Measurements from ENCODE around the gene ENO4.

Gene ENO4

GRCh38 chr10:116915340-116915739 lies 66.0 kb downstream of the ENO4 start:
- DNase-seq (ENCODE audit: low spot score), result no peak

GRCh38 chr10:116917481-116917880 lies 68.2 kb downstream of the ENO4 start:
- no peak for DNase-seq (ENCODE audit: low spot score)

GRCh38 chr10:116918583-116918982 lies 69.3 kb downstream of the ENO4 start:
- DNase-seq (ENCODE audit: low spot score), result no peak

DNA sequence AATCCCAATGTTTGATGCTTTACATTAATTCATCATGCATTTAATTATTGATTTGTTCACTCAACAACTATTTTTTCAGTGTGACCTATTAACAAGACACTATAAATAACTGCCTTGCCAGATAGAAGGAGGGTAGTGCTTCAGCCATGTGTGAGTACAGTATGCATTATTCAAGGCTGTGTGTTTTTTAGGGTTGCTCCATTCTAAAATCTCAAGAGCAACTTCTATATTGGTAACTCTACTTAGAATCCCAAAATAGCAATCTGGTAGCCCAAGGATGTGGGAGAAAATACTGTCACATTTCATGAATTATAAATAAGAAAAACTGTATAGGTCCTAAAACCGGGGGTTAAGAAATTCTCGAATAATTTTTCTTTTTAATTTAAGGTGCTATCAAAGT lies 69.9 kb downstream of the ENO4 start:
- DNase-seq (ENCODE audit: low spot score), result no peak

DNA sequence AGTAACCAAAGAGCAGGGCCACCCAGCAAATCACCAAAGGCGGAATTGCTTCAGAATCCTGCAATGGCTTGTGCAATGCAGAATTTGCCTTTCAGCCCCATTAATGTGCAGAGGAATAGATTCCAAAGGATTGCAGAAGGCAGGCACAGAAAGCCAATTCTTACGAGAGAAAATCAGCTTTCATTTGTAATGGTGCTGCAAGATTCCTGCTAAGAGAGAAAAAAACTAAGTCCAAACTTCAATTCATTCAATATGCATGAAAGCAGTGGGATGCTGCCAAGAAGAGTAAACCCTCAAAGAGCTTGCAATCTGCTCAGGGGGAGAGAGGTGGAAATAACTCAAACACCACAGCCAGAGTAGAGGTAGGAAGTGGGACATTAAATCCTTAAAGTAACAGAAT lies 70.4 kb downstream of the ENO4 start:
- DNase-seq (ENCODE audit: low spot score), result no peak

DNA sequence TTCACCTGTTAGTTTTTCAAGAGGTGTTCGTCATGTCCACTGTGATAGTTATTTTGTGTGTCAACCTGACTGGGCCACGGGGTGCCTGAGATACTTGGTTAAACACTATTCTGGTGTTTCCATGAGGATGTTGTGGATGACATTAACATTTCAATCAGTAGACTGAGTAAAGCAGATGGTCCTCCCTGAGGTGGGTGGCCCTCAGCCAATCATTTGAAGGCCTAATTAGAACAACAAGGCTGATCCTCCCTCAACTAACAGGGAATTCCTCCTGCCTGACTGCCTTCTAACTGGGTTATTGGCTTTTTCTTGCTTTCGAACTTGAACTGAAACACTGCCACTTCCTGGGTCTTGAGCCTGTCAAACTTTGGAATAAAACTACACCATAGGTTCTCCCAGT lies 75.8 kb downstream of the ENO4 start:
- DNase-seq (ENCODE audit: low spot score), result no peak

DNA sequence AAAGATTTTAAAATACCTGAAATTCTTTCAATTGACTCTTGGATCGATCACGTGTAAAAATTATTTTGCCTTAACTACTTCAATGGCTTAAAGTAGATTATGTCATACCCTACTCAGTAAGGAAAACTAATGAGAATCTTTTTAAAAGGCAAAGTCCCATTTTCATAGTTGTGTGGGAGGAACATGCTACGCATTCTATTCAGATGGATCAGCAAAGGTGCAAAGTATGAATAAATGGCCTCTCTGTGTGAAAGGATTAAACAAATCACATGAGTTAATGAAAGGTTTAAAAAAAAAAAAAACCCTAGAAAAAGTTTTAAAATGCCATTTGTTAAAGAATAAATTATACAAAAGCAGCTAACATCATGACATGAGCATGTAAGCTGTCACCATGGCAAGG lies 77.1 kb downstream of the ENO4 start:
- no peak for DNase-seq (ENCODE audit: low spot score)

DNA sequence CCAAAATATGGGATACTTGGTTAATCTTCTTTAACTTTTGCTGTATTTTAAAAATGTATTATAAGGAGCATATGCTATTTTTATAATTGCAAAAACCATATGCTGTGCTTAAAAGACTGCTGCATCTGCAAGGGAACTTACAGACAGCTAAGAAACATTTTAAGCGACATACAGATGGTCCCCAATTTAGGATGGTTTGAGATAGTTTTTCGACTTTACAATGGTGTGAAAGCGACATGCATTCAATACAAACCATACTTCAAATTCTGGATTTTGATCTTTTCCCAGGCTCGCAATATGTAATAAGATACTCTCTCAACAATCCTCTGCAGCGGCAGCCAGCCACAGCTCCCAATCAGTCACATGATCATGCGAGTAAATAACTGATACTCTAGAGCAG lies 82.5 kb downstream of the ENO4 start:
- DNase-seq (ENCODE audit: low spot score), result no peak
